HG03045 (cell line): ENCODE measurements around the gene PDP2.

Experiments
- ATAC-seq: cut with Tn5 transposase; IDR thresholded peaks from one replicate; pipeline ENCODE4 v1.9.1; 2021; ENCODE audit warnings: mild to moderate bottlenecking, moderate library complexity; ENCODE audit not compliant: unreplicated experiment

Gene PDP2

DNA sequence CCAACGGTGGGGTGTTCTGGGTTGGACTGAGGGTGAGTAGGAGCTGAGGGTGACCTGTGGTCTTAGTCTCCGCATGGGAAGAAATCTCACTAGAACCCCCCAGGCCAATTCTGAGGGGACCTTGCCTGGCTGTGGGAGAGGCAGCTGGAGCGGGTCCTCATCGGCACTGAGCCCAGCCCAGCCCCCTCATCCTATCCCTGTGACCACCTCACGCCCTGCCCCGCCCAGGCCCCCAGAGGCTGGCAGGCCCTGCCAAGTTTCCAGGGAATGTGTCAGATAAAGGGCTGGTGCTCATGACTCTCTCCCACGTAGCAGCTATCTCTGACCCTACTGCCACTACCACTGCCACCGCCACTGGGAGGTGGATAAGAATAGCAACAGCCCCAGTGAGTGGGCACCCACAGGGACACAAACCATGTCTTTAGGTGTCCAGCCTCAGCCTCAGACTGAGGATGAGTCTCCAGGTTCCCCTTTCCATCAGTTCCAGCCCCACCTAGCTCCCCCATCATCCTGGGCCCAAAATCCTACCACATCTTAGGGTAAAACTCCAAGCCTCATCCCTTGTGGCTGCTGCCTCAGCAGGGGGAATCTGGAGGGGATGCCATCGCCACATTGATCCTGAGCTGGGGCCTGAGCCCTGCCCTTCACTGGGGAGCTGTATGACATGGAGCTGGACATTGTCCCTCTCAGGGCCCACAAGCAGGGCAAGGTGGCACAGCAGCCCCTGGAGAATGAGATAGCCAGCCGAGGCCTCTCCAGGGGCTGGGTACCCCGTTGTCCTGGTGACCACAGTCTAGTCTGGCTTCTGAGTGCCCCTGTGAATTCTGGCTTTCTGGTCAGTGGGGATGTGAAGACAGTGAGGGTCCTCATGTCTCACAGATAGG lies 23.5 kb downstream of the PDP2 start:
- no peak for ATAC-seq

DNA sequence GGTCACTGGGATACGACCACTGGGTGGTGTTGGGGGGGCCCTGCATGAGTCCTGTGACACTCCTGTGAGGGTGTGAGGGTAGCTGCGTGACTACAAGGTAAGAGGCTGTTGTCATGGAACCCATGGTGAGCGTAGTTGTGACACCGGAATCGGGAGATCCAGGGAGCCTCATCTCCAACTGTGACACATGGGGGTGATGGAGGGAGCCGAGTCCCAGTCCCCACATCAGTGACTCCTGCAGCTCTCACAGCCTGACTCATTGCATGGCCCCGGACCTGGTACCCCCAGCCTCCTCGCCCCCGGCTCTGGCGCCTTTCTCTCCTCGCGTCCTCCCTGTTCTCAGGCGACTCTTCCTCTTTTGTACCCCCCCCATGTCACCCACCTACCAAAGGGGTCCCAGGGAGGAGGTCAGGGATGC lies 24.1 kb downstream of the PDP2 start:
- ATAC-seq: no peak

DNA sequence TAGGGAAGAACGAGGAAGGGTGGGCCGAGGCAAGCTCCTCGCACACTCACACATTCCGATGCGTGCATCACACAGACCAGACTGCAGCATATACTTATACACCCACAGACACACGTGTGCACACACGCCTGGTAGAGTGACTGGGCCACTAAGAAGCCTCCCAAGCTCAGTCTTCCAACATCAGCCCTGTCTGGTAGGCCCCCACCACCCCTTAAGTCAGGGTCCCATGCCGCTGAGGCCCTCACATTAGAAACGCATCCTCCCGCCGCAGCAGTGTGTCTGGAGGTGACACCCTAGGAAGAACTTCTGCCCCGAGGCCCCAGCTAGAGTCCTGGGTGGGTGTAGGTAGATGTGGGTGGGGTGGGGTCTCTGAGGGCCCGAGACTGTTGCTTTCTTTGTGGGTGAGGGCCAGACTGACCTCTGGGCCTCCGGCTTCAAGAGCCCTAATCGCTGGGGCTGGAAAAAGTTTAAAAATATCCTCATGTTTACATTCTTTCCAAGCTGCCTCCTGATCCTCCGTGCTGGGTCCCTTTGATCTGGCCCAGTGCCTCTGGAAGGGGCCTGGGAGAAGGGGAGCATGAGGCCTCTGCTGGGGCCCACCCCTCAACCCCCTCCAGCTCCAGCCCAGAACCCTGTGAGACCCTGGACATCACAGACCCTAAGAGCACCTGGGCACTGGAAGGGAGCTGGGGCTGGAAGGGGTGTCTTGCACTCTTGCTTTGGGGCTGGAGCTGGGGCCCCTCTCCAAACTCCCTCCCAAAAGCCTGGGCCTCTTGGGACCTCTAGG lies 24.7 kb downstream of the PDP2 start:
- no peak for ATAC-seq

DNA sequence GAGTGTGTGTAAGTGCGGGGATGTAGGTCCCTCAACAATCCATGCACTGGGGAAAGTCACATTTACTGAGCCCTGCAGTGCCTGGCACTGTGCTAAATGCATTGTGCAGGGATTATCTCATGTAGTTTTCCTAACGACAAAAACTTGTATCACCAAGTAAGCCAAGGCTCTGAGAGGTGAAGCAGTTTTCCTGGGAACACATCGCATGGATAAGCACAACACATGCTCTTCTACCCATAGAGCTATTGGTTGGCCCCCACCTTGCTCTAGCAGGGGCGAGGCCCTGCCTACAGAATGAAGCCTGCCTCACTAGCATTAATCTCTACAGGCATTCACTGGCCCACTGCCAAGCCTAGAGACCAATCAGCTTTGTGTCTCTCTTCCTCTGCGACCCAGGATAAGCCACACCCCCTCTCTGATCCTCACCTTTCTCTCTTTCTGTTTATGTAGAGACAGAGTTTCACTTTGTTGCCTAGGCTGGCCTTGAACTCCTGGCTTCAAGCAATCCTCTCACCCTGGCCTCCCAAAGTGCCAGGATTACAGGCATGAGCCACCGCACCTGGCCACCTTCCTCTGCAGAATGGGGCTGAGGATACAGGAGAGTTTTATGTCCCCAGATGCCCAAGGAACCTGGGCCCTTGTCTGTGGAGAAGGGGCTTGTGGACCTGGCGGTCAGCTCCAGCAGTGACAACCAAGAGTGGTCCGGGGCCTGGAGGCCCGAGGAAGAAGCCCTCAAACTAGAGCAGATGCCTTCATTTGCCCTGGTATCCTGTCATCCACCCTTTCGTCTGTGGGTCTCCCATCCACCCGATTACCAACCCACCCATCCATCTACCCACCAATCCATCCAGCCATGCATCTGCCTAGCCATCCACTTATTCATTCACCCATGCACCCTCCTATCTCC lies 25.6 kb downstream of the PDP2 start:
- no peak for ATAC-seq

DNA sequence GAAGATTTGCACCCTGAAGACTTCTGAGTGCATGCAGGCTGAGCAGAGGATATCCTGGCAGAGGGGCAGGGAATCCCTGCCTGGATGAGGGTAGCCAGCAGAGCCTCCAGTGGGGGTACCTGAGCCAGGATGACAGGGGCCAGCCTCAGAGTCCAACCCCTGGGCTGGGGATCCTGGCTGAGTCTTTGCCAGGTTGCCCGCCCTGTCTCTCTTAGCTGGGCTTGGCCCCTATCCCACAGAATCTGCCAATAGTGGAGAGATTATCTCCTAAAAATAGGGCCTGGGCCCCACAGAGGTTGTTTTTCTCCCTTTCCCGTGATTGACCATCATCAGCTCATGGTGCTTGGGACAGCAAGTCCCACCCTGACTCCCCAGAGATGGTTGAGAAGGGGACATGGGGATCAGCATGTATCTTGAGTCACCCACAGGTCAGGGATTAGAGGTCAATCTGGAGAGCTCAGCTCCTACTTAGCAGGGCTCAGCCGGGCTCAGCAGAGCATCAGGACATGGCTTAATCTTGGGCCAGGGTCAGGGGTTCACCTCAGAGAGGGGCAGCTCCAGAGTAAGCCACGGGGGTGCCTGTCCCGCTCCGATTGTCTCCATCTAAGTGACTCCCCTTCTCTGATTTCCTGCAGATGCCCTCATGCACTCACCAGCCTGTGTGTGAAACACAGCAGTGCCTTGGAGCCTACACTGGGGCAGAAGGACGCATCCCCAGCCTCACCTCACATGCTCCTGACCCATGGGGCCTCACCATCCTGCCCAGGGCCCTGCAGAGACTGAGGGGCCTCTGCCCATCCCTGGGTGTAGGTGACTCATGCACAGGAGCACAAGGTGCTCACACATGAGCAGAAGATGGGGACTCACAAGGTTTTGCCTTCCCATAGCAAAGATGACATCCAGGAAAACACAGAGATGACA lies 26.9 kb downstream of the PDP2 start:
- ATAC-seq: no peak

DNA sequence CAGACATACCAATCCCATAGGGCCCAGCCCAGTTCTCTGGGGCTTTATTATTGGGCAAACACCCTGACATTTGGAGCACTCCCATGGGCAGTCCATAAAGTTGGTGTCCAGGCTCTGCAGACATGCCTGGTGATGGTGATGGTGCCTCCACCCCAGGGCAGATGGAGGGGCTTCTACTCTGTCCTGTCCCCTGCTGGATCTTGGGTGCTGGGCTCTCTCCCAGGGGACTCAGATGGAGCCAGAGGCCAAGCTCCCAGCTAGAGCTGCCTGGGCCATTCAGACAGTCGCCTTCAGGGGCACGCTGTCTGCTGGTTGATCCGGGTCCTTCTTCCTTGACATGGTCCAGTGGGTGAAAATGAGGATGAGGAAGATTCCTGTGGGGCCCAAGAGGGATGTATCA lies 27.8 kb downstream of the PDP2 start:
- no peak for ATAC-seq

DNA sequence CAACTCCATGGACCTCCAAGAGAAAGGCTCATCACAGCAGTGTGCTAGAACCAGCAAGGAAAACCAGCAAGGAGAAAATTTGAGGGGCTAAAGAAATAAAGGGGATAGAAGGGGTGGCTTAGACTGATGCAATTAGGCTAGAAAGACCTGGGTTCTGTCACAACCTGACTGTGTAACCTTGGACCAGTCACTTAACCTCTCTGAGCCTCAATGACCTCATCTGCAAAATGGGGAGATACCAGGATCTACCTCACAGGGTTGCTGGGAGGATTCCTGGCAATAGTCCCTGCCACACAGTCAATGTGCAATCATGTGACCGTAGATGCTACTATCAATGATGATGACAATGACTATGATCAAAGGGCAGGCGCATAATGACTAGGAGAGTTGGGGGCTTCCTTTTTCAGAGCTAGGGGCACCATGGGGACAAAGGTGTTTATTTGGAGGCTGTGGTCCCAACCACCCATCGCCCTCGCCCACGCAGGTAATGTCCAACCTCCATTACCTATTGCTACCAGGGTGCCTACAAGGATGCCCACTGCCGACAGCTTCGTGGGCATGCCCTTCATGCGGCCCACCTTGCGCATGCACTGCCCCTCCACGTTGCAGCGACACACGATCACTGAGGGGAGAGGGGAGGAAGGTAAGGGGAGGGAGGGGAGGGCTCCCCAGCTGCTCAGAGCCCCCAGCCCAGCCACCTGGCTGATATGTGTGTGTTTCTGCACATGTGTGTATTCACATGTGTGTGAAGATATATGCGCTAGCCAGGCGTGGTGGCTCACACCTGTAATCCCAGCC lies 28.6 kb downstream of the PDP2 start:
- ATAC-seq: no peak

DNA sequence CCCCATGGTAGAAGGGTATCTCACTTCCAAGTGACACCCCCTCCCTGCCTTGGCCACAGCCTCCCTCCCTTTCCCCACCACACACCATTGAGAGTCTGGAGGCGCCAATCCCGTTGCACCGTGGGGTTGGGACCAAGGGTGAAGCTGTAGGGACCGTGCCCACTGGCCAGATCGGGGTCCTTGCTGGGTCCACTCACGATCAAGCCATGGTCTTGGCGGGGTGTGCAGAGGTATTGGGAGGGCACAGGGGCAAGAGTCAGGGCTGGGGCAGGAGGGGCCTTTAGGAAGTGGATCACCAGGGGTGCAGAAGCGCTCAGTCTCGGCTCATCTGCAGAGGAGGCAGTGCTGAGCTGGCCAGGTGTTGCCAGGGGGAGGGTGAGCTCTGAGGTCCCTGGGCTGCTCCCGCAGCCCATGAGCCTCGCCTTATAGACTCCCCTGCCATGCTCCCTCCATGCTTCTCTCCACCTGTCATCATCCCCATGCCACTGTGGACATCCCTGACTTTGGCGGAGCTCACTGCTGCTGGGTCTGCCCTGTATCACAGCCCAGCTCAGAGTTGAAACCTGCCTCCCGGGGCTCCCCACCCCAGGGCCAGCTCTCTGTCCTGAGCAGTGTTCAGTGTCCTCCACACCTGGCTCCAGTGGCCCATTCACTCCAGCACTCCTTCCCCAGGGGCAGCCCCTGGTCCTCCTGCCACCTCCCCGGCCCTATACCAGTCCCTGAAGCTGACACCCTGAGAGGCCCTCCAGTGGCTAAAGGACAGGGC lies 30.0 kb downstream of the PDP2 start:
- ATAC-seq: no peak

DNA sequence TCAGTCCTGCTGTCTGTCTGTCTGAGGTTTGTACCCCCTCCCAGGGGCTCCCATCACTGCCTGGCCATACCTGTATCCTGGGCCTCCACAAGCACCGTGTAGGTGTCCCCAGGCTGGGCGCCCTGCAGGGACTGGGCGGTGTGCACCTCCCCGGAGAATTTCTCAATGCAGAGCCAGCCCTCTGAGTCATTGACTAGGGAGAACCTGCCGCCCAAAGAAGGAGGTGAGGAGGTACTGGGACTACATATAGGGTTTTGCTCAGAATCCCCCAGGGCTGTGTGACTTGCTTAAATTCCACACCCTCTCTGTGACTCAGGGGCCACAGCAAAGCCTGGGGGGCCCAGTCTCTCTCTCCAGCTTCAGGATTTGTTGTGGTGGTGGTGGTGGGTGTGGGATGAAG lies 30.8 kb downstream of the PDP2 start:
- ATAC-seq: no peak

DNA sequence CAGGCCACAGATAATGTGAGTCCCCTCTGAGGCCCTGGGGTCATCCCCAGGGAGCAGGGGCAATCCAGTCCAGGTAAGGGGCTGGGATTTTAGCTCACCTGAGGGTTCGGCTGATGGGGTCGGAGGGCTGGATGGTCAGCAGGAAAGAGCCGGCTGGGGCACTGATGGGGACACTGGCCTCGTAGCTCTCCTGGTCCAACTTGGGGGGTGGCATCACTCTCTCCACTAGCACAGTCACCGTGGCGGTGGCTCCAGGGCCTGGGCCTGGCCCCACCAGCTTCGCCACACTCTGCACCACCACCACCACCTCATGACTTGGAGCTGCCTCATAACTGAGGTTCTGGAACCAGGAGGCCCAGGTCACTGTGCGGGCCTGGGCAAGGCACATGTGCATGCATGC lies 31.5 kb downstream of the PDP2 start:
- ATAC-seq: no peak

DNA sequence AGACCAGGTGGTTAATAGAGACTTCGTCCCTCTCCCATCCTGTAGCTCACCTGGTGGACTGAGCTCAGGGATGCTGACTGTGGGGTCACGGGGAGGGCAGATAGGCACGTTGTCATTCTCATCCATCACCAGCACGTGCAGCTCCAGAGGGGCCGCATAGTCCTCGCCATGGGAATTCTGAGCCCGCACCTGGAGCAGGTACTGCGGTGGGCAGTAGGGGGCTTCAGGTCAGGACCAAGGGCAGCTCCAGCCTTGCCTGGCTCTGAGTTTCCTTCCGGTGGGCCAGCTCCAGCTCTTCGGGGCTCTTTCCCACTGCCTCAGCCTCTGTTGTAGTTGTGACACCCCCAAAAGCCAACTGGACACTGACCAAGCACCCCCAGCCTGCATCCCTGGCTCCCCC lies 32.8 kb downstream of the PDP2 start:
- no peak for ATAC-seq

DNA sequence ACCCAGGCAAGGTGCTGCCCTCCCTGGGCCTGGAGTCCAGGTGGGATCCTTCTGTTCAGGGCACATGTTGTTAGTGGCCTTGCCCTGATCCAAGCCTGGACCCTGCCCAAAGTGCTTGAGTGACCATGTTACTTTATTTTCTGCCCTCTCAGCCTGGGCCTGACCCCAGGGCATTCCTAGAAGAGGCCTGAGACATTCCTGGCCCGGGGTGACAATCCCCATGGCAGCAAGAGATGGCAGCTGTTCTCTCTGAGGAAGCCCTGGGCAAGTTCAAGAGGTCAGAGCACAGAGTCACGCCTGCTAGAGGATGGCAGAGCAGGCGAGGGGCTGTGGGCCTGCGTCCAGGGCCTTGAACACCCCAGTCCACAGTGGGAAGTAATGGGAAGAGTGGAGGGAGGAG lies 33.4 kb downstream of the PDP2 start:
- no peak for ATAC-seq

DNA sequence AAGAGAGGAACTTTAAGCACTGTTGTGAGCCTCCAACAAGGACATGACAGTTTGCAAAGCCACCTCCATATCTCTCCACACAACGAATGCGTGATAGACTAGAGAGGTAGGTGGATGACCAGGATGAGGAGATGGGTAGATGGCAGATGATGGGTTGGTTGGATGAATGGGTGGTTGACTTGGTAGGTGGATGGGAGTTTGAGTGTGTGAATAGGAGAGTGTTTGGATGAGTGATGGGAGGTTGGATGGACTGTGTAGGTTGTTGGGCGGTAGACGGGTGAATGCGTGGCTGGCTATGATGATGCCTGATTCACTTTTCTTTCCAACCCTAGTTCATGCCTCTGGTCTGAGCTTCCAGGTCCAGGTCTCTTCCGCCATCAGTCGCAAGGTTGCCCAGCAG lies 34.2 kb downstream of the PDP2 start:
- no peak for ATAC-seq

DNA sequence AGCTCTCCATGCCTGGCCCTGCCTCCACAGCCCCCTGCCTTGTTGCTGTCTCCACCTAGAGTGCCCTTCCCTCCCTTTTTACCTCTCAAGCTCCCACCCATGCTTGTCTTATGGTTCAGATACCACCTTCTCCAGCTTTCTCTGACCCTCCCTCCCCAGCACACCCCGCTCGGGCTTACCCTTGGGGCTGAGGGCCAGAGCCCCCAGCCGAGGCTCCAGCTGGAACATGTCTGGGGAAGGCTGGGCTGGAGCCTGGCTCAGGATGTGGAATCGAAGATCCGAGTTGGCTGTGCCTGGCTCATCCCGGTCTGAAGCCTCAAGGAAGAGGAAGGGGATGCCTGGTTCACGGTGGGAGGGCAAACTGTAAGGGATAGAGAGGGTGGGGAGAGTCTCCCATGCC lies 34.7 kb downstream of the PDP2 start:
- no peak for ATAC-seq

DNA sequence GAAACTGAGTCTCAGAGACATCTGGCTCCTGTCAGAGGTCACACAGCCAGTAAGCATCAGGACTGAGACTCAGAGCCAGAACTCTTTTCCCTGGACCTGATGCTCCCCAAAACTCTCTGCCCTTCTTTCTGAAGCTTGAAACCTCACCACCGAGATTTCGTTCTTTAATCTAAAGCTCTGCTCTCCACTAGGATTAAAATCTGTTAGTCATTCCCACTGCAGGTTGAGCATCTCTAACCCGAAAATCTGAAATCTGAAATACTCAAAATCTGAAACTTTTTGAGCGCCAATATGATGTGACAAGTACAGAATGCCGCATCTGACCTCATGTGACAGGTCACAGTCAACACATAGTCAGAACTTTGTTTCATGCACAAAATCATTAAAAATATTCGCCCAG lies 36.2 kb downstream of the PDP2 start:
- ATAC-seq: no peak

DNA sequence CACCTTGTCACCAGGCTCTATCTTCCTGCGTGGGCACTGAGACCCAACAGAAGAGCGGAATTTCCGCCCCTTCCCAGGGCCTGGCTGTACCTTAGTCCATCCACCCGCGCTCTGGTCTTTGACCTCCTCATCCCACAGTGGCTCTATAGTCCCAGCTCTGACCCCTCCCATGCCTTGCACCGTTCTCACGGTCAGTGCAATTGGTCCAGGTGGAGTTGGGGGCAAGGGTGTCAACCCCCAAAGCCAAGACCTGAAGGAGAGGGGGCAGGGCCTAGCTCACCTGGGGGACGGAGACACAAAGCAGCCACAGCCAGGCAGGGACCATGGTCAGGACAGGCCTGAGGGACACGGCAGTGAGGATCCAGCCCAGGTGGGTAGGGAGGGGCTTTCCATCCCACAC lies 37.4 kb downstream of the PDP2 start:
- ATAC-seq: no peak

DNA sequence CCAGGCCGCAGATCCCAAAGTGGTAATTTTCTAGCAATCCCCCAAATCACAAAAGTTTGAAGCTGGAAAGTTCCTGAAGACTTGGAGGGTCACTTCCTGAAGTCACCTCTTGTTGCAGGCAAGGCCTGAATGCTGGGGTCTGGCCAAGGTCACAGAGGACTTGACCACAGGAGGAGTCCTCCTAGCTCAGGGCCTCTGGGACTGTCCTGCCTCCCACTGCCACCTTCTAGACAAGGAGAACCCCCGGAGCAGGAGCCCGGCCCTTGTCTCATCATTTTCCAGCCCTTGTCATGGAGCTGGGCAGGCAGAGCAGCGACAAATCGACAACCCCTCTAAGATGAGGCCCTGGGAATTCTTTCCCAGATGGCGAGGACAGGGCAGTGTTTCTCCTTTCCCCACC lies 38.0 kb downstream of the PDP2 start:
- ATAC-seq: no peak

DNA sequence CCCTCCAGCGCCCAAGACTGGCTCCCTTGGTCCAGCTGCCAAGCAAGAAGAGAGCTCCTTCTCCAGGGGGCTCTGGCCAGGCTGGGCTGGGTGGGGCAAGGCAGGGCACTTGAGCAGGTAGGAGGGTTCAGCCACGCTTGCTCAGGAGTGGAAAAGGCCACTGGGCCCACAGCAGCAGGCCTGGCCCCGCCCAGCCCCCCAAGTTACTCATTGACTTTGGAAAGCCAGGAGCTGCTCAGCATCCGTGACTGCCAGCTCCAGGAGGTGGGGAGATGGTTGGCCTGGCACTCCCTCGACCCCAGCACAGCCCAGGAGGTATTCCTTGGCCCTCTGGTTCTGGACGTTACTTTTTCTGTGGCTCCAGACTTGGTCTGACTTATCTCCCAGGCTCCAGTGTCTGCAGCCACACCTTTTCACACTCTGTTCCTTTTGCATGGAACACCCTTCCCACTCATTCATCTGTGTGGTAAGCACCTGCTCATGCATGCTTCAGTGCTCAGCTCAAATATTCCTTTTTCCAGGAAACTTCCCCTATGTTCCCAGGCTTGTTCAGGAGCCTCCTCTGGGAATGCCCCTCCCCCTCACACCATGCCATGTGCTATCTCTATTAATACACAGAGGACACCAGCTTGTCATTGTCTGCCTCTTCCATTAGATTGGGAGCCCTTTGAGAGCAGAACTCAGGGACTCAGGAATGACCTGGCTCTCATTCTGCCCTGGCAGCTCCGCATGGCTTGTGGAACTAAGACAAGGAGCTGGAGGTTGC lies 38.7 kb downstream of the PDP2 start, which contains the start of gene CDH16:
Gene CDH16 (minus strand): TSS at position 83 of the 766 bp plus-strand sequence. CDS start 820 bp downstream, outside the sequence.
- no peak for ATAC-seq
